GM21825 (cell line): ENCODE measurements around the gene MPHOSPH9.

Source experiments
- ATAC-seq: cut with Tn5 transposase; IDR thresholded peaks from one replicate; pipeline ENCODE4 v1.9.1; 2021; ENCODE audit warnings: mild to moderate bottlenecking, moderate library complexity; ENCODE audit not compliant: unreplicated experiment

The MPHOSPH9 gene

DNA sequence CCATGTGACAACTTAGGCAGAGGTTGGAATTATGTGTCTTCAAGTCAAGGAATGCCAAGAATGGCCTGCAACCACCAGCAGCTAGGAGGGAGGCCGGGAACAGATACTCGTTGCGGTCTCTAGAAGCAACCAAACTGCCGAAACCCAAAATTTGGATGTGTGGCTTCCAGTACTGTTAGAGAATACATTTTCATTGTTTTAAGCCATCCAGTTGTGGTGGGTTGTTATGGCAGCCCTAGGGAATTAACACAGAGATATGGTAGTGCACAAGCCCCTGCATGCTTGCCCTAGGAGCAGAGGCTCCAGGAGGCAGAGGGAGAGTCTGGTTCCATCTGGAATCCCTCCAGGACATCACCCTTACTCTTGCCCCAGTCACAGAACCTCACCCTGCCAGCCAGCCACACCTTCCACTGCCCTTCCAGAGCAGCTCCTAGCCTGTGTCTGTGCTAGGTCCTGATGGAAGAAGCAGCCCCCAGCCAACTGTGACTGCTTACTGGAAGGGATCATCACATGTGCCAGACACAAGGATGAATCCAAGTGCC is 101.6 kb downstream of the MPHOSPH9 start:
- no peak for ATAC-seq

DNA sequence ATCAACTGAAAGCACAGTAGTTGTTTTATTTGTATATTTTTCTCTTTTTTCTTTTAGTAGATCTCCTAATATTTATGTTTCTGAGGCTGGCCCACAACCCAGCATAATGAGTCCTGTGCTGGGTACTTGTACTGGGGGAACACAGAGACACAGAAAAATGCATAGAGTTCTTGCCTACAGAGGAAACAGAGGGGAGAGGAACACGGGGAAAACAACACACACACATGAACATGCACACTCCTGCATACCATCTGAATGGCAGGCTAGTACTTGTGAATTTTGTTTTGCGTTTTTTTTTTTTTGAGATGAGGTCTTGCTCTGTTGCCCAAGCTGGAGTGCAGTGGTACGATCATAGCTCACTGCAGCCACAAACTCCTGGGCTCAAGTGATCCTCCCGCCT is 103.3 kb downstream of the MPHOSPH9 start:
- ATAC-seq: no peak

DNA sequence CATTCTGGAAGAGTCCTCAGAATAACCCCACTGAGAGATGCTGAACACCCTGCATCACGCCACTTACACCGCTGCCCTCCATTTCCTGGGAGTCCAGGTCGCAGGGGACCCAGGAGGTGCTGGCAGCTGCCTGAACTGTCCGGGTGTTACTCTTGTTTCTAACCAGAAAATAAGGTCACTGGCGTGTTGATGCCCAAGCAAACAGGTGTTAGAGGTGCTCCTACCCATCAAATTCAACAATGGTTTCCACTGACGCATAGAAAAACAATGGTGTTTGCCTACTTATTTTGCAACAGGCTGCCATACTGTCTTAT is 105.8 kb downstream of the MPHOSPH9 start:
- ATAC-seq: no peak

DNA sequence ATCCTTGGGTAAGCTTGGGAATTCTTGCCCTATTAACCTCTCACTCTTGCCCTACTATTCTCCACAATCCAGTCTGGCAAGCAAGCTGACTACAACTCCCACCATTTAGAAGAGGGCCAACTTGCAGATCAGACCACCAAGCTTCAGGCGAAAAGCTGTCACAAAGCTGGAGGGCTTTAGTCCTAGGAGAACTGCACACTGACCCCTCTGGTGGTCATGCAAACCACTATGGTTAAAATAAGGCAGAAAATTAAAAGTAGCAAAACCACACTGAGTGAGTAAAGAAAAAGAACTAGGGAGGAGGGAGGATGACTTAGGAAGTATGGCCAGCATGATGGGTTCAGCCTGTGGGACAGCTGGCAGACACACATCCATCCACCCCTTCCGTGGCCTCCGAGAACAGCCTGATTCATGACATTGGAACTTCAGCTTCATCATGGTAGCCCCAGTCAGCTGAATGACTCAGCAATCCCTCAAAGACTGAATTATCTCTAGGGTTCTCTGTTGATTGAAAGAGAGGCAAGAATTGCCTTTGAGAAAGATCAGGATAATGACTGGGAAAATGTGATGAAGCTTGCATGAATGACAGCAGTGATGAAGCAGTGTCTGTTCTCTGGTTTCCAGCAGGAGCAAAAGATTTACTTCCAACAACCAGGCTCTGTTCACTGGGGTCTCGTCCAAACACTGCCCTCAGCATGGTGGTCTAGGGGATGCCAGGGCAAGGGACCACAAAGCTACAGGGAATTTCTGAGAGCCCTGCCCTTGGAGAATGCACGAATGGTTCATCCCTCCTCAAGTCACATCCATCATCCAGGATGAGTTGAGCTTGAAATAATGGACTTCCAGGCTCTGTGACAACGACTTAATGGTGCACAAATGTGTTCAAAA is 106.4 kb downstream of the MPHOSPH9 start:
- ATAC-seq: no peak

DNA sequence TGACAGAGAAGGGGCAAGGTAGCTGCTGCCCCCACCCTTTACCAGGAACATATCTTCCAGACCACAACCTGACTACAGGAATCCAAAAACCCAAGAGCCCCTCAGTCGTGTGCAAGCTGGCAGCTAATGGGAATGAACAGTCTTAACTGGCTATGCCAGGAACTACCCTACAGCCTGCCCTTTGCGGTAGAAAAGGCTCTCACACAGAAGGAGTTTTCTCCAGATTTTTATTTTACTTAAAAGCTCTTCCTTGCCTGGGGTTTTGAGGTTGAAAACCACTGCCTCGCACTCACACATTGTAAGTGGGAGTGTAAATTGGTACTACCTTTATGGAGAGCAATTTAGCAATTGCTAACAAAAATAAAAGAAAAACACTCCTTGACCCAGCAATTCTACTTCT is 110.3 kb downstream of the MPHOSPH9 start:
- no peak for ATAC-seq

DNA sequence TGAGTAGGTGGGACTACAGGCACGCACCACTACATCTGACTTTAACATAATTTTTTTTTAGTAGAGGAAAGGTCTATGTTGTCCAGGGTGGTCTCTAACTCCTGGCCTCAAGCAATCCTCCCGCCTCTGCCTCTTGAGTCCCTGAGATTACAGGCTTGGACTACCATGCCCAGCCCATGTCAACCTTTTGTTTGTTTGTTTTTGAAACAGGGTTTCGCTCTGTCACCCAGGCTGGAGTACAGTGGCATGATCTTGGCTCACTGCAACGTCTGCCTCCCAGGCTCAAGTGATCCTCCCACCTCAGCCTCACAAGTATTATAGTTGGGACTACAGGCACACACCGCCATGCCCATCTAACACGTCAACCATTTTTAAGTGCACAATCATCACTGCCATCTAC is 111.3 kb downstream of the MPHOSPH9 start:
- no peak for ATAC-seq

DNA sequence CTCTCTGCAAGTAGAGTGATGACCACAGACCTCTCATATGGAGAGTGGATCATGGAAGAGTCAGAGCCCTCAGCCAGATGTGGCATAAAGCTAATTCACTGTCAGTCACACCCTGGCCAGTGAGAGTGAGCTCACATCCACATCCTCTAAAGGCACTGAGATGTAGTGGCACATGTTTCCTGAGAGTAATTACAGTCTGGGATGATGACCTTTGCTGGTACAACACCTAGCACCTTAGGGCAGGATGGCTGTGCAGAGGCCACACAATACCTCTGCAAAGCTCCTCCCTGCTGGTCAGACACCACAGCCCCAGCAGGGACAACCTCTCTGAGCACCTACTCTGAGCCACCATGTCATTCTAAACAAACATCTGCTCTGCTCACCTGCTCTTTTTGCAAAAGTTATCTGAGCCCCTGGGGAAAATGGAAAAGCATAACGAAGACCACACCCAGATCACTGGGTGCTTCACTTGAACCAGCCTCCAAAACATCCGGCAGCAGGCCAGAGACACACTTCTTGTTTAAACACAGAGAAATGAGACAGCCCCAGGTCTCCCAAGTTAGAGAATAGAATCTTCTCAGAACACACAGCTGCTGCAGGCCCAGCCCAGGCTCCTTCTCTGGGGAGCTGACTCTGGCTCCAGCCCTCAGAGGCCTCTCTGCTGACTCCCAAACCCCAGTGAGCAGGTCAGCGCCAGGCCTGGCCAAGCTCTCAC is 112.3 kb downstream of the MPHOSPH9 start:
- ATAC-seq: peak; percentile 36

DNA sequence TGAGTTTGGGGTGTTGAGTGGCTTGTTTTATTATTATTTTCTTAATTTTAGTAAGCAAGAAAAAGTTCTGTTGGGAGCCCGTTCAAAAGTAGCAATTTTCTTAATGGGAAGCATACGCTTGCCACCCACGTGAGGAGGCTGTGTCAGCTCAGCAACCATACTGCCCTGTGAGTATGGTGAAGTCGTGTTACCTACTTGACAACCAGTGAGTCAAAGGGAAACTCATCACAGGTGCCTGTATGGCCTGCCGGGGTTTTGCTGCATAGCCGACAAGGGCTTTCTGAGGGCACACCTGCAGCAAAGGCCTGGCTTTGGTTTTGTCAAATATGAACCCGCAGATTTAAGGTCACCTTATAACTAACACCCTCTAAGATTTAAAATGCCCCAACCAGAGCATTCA is 113.1 kb downstream of the MPHOSPH9 start:
- ATAC-seq: peak; percentile 67

DNA sequence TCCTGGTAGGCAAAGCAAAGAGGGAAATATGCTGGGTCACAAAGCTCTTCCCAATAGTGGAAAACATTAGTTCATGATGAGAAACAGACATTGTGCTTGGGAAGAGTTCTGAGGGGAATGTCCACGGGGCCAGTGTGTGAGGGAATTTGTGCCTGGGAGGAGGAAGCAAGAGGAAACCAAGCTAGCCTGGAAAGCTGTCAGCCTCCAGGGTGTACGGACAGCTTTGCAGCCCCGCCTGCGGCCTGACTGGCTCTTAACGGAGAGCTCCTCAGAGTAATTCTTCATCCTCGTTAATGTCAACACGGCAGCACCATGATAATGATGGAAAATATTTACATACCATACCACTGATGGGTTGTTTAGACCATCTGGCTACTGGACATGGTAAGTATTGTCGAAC is 114.4 kb downstream of the MPHOSPH9 start:
- no peak for ATAC-seq

DNA sequence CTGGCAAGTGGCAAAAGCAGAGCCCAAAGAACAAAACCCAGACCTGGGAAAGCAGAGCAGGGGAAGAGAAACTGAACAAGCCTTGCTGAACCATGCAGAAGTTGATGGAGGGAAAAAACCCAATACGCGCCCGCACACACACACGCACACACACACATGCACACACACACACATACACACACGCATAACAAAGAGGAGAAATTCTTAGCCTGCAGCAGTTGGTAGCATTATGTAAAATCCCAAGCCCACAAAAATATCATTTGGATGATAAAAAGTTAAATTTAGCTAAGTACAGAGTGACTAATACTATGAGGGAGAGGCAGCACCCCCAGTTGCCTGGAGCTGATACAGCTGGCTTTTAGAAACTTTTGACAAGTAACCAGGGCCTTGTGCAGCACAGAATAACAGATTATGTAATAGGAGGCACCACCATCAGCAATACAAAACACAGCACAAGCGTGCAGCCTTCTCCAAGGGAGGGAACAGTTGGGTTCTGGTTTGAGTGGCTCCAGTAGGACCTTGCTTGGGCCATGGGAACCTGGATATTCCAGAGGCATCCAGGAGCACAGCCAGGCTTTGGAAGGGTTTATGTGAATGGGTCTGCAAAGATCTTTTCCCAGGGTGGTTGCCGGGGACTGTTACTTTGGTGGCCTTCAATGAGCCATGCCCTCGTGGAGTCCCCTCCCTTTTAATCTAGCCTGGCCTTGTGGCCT is 117.4 kb downstream of the MPHOSPH9 start:
- no peak for ATAC-seq

DNA sequence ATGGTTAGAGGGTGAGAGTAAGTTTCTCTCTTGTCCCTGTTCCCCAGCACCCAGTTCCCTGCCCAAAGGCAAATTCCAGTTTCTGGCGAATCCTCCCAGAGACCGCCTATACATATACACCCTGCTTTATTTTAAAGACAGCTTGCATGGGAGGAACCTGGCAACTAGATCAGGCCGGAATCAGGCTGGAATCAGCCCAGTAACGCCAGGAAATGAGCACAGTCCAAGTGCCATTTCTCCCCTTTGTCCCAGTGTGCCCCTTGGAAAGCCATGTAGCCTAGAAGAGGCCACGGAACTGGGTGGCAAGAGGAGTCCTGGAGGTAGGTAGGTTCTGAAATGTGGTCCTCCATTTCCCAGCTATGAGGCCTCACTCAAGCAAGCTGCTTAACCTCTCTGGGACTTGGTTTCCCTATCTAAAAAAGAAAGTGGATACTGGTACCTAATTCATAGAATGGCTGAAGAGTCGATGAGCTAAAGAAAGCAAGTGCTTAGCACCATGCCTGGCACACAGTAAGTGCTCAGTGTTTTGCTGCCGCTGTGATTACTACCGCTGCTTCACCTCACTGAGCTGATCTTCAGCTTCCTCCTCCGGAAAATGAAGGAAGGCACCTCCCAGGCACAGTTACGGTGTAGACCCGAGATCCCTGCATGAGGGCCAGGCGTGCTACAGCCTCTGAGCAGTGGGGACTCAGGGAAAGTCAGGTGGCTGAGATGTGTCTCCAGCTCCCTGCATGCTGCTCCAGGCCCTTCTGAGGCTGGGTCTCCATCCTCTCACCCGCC is 118.4 kb downstream of the MPHOSPH9 start:
- no peak for ATAC-seq

DNA sequence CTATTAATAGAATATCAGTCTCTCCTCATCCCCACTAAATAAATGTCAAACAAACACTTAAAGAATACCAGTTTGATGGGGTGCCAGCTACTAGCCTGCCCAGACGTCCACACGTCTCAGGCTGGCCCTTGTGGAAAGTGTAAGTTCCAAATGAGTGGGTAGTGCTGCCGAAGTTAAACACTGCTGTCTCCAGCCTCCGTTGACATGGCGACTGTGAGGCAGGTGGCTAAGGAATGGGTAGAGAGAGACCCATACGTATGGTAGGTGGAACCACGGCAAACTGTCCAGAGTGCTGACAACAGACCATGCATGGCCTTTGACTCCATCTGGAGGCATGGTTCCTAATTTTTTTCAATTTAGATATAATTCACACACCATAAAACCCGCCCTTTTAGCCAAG is 119.9 kb downstream of the MPHOSPH9 start:
- ATAC-seq: no peak

DNA sequence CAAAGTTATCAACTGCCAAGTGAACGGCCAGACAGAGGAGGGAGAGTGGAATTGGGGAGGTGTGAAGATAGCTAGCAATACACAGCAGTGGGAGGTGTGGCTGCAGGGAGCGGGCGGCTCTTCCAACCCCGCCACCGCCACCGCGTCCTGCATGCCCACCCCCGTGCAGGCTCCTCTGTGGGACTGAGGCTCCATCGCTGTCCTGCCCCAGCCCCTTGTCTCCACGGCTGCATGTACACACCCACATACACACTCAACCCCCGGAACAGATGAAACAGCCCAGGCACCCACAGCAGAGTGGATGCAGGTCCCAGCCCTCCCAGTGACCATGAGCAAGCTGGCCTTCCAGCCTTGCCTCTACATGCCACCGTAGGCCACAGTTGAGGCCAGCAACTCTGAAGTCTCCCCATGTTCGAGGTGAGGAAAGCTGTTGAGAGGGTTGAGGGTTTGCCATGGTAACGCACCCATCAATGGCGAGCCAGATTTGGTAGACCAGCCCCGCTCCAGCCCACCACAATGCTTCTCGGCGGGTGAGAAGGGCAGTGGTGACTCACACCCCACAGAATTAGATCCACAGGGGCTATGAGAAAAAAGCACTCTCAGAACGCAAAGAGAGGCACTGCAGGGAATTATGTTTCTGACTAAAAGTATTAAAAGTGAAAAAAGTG is 121.3 kb downstream of the MPHOSPH9 start:
- no peak for ATAC-seq

DNA sequence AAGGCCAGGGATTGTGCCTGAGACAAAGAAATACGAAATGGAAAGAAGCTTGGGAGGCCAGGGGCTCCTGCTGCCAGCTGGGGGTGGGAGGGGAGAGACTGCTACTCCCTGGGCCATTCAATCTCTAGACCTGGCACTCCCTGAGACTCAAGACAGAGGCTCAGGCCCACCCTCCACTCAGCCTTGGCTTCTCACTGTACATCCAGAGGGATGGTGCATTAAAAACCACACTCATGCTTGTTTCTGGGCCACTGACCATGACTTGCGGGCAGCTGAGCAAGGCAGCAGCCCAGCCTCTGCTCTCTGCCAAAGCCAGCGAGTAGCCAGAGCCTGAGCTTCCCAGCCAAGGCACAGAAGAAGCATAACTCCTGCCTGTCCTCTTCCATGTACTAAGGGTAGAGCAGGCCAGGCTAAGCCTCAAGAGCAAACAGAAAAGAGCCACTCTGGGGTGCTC is 123.6 kb downstream of the MPHOSPH9 start:
- ATAC-seq: no peak

DNA sequence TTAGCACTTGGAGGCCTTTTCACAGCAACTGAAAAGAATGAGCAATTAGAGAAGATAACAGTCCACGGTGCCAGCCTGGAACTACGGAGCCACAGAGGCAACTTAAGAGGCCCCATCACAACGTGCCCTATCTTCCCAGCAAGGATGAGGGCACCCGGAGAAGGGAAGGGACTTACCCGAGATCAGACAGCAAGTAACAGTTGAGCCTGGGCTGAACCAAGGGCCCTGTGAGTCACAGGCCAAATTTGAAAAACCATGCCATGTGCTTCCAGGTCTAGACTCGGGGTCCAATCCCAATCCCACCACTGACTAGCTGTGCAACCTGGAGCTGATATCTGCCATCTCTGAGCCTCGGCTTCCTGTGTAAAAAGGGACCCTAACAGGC is 124.3 kb downstream of the MPHOSPH9 start:
- no peak for ATAC-seq

DNA sequence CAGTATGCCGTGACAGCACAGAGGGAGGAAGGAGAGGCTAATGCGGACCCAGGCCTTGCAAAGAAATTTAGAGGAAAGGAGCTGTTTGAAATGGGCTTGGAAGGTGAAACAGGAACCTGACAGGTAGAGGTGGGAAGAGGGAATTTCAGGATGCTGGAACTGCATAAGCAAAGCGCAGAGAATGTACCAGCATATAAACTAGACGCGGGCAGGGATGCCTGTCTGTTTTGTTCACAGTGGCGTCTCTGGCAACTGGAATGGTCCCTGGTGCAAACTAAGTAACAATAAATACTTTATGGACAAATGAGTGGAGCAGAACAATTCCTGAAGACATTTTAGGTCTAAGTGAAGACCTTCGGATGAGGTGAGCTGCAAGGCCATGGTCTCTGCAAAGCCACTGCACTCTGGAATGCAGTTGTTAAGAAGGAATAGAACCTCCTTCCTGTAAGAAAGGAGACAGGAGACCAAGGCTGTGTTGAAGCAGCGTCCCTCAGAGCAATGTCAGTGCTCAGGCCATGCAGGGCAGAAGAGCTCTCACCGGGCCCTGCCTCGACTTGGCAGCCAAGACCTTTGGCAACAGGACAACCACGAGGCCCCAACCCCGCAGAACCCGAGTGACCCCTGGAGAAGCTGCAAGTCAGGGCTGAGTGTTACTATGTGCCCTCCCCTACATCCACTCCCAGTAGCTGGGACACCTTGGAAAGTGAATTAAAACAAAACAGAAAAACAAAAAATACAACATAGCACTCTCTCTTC is 124.8 kb downstream of the MPHOSPH9 start:
- no peak for ATAC-seq

DNA sequence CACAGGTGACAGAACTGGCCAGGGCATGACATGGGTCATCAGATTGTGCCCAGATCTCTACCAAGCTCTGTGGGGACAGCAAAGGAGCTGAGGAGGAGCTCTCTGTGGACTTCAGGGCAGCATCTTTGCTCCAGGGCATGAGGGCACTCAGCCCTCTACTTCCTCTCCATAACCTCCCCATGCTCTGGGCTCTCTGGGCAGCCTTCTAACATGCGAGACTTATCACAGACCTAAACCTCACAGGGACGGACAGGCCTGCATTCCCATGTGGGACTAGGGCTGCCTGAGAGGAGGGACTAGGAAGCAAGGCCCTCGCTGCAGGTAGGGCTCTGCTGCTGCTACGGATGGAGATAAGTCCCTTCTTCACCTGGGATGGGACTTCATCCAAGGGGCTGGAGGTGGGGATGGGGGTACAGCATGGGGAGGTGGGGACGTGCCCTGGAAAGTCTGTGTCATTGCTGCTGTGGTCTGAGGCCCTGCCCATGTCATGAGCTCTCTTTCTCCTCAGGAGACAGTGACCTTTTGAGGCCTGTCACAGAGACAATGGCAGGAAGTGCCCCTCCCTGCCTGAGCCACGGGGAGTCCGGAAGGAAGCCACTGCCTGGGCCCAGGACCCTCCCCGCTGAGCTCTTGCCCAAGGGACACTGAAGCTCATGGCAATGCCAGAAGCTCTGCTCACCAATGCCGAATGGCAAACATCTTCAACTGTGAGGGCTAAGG is 126.1 kb downstream of the MPHOSPH9 start:
- no peak for ATAC-seq

DNA sequence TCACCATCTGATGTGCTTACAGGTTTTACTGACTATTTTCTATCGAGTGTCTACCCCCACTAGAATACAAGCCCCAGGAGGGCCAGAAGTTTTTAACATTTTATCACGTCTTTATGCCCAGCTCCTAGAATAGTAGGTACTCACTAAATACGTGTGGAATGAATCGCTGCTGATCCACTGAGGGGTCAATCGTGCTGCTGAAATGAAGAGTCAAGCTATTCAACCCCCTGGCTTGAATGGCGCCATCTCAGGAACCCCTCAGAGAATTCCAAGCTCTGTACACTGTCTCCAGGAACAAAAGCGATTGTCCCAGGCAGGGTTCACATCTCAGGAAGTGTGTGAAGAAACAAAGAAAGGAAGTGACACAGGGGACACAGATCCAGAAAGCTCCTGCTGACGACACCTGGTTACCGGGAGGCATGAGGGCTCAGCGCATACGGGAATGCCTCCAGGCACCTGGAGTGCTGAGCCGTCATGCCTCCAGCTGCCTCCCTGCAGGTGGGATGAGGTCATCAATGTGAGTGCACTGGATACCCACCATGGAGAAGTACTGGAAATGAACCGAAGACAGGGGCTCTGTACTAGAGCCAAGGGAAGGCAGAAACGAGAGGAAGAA is 127.6 kb downstream of the MPHOSPH9 start:
- no peak for ATAC-seq
